Hippocampal formation (tissue), 2 donors: ENCODE results near the gene HACE1.
A peak's percentile ranks its signal among the peaks of the same experiment; 100 is the strongest.

Experiments
- DNase-seq, 2 donors: peaks; one replicate each; lab custom pipeline; 2025; lab: John Stamatoyannopoulos, UW

Gene HACE1

GRCh38 chr6:104686550-104687175 is 173.1 kb downstream of the HACE1 start:
- DNase-seq, result no peak

DNA sequence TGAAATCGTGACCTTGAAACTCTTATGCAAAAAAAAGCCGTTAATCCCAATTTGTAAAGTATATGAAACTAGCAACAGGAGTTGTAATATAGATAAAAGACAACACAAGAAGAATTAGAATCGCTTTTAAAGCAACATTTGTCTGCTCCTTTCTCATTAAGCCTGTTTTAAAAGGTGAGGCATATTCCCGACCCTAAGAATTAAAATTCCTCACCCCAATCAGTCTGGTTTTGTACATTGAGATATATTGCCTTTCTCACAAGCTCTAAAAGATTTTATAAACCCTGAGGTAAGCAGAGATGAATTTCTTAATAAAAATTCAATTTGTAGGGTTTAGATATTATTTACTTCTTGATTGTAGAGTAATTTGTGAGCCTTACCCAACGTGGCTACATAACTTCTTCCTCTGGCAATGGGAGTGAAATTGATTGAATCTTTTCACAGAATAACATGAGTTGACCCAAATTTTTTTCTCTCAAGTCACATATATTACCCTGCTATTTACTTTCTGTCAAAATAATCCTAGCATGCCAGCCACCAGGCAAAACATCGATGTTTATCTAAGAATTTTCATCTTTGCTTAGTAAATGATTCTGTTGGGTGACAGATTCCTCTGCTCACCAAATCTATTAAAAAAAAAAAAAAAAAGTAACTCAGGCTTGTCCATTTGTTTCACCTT is 173.7 kb downstream of the HACE1 start:
- DNase-seq, result no peak

GRCh38 chr6:104684911-104685415 is 174.8 kb downstream of the HACE1 start:
- DNase-seq, result no peak

- DNase-seq, result no peak
Observed at GRCh38 chr6:104683809-104684208, 175.9 kb downstream of the HACE1 start.

- DNase-seq, result peak in 1 of 2 donors; percentile 13
Observed at GRCh38 chr6:104682722-104683643, 176.7 kb downstream of the HACE1 start.

DNA sequence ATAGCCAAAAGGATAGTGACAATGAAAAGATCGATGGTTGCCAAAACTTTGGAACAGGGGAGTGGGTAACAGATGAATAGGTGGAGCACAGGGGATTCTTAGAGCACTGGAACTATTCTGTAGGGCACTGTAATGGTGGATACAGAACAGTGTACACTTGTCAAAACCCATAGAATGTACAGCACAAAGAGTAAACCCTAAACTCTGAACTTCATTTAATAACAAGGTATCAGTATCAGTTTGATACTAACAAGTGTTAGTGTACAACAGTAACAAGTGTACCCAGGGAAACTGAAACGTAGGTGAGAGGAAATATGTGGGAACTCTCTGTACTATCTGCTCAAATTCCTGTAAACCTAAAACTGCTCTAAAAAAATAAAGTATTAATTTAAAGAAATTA is 179.2 kb downstream of the HACE1 start:
- no peak for DNase-seq

DNA sequence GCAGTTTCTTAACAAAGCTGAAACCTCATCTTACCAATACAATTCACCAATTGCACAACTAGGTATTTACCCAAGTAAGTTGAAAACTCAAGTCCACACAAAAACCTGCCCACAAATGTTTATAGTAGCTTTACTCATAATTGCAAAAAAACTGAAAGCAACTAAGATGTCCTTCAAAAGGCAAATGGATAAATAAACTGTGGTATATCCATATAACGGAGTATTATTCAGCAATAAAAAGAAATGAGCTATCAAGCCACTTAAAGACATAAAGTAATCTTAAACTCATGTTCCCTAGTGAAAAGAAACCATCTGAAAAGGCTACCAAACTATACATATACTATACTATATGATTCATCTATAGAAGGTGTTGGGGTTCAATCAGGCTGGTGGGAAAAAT is 179.7 kb downstream of the HACE1 start:
- no peak for DNase-seq
